Measurements from ENCODE around the gene CCSER2. TPM values are rescaled to one million over a fixed set of nuclear protein-coding genes. Genes with fewer than 3 reads are reported as not detected.

Gene CCSER2
- total RNA-seq, 1 donor from 2014 or later: 36.6 TPM

- no peak for DNase-seq
These were observed 220.5 kb downstream of the CCSER2 start for GRCh38 chr10:84548869-84549268.

- no peak for DNase-seq
These were observed 221.2 kb downstream of the CCSER2 start for GRCh38 chr10:84549368-84550165.

- no peak for DNase-seq
These were observed 222.5 kb downstream of the CCSER2 start for GRCh38 chr10:84550756-84551436.

GRCh38 chr10:84551437-84552120, 223.2 kb downstream of the CCSER2 start:
- DNase-seq: no peak

GRCh38 chr10:84552478-84552877, 224.1 kb downstream of the CCSER2 start:
- DNase-seq: no peak

GRCh38 chr10:84562592-84562991, 234.2 kb downstream of the CCSER2 start:
- DNase-seq: no peak

GRCh38 chr10:84563355-84563754, 235.0 kb downstream of the CCSER2 start:
- no peak for DNase-seq

- no peak for DNase-seq
These were observed 235.5 kb downstream of the CCSER2 start for GRCh38 chr10:84563868-84564267.

GRCh38 chr10:84565881-84566582, 237.6 kb downstream of the CCSER2 start:
- DNase-seq: no peak

- DNase-seq: no peak
These were observed 238.7 kb downstream of the CCSER2 start for GRCh38 chr10:84567133-84567532.

Other genes starting within 250 kb of the CCSER2 start
- 99.2 TPM for gene GHITM, start 189.1 kb upstream of the CCSER2 start, total RNA-seq
- gene GPR15LG, start 154.8 kb upstream of the CCSER2 start, total RNA-seq: 2.1 TPM
- gene CDHR1, start 134.1 kb upstream of the CCSER2 start, total RNA-seq: 1.7 TPM
- gene LRIT2, start 103.0 kb upstream of the CCSER2 start, total RNA-seq: not detected
- not detected for gene LRIT1, start 87.0 kb upstream of the CCSER2 start, total RNA-seq
- gene RGR, start 83.5 kb upstream of the CCSER2 start, total RNA-seq: 1.7 TPM